ENCODE results near the gene RNF20. TPM values are rescaled to one million over a fixed set of nuclear protein-coding genes. Genes with fewer than 3 reads are reported as not detected.

Gene RNF20
- total and polyA plus RNA-seq, 7 donors = 19.4 to 56.9 (median 41.1) TPM

GRCh38 chr9:101593345-101593744 lies 59.7 kb downstream of the RNF20 start:
- WGBS, 3 donors = 68 to 74% (median 69%) methylated on average over 2 of the region's 2 CpGs
- no peak for TF ChIP-seq CTCF (IDR thresholded peaks at IDR 0.05)
- no peak overlapping the region for H3K4me3 ChIP-seq
- no peaks in the 10 kb centered on the region for H3K4me1 ChIP-seq
- no peak for DNase-seq
- H3K27me3 ChIP-seq (ENCODE audit: insufficient read depth in 3 of 3, low read length in 2 of 3) = no peaks in the 10 kb centered on the region
- H3K9me3 ChIP-seq = no peaks in the 10 kb centered on the region
- intact Hi-C loops (cut with DNase I) = no loop called here
- ATAC-seq = no peak
- H3K36me3 ChIP-seq (ENCODE audit: insufficient read depth in 1 of 2, low read depth in 1 of 2) = no peaks in the 10 kb centered on the region
- no peak overlapping the region for H3K27ac ChIP-seq

DNA sequence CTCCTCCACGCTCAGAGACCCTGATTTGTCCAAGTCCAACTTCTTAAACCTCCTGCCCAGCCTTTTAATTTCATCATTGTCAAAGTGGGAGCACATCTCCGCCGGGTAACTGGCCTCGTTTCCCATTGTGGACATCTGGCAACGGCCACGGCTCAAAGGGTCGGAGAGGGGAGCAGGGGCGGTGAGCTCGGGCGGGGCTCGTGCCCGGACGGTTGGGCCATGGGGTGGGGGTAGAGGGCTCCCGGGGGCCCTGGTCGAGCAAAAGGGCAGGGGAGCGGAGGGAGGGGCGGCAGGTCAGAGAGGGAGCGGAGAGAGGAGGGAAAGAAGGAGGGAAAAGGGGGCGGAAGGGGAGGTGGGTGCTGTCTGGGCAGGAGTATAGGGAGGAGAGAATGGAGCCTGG lies 61.1 kb downstream of the RNF20 start, which contains the start of gene PPP3R2:
TSS of gene PPP3R2 (minus strand) at position 174 of the 400 bp plus-strand sequence. CDS start at position 126, 48 bp downstream.
- Histone ChIP-seq H3K4me1 (no peaks in the 10 kb centered on the region), H3K4me3 (no peak within 1 kb of the TSS), H3K9me3 (no peaks in the 10 kb centered on the region), H3K27ac (no peak within 1 kb of the TSS), H3K27me3 (ENCODE audit: insufficient read depth in 3 of 3, low read length in 2 of 3) (peaks cover 0 to 3% (median 0%) of the 10 kb centered on the region in 3 donors), H3K36me3 (ENCODE audit: insufficient read depth in 1 of 2, low read depth in 1 of 2) (no peaks in the 10 kb centered on the region)
- DNase-seq (no peak), ATAC-seq (no peak)
- TF ChIP-seq CTCF (IDR thresholded peaks at IDR 0.05) = no peak
- 88 to 92% (median 91%) methylated on average over 19 of the region's 19 CpGs for WGBS, 3 donors
- intact Hi-C loops (cut with DNase I) = no loop called here

DNA sequence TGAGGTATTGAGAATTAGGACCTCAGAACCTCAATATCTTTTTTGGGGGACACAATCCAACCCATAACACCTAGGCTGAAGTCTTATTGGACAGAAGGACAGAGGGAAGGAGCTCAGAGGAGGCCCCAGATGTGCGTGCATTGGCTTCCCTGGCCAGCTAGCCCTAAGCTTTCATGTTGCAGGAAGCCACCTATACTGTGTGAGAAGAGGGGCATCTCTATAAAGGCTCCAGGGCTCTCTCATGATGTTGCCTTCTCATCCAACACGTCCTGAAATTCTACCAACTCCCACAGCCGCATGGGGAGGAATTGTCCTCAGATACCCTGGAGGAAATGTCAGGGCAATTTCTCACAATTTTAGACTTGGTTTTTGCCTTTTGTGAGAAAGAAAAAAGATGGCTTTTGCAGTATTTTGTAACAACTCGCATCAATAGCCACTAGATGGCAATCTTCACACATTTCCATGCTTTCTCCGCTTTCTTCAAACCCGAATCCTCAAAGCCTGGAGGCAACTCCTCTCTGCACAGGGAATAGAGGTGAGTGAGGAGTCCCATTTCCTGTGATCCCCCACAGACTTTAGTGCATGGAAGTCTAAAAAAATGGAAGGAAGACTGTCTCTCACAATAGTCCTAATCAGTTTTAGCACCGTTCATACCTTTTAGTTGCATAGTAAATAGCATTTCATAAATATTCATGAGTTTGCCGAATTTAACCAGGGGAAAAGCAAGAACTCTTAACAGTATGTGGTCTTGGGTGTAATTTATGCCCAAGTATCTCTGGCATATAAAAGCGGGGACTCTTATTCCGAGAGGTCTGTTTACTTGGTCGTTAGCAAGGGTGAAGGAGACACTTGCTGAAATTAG lies 68.5 kb downstream of the RNF20 start:
- Histone ChIP-seq H3K4me1 (no peaks in the 10 kb centered on the region), H3K27ac (no peak overlapping the region), H3K36me3 (ENCODE audit: insufficient read depth in 1 of 2, low read depth in 1 of 2) (no peaks in the 10 kb centered on the region), H3K4me3 (no peak overlapping the region), H3K27me3 (ENCODE audit: insufficient read depth in 3 of 3, low read length in 2 of 3) (peaks cover 0 to 3% (median 0%) of the 10 kb centered on the region in 3 donors), H3K9me3 (no peaks in the 10 kb centered on the region)
- intact Hi-C loops (cut with DNase I) = loop anchor here in 1 of 2 donors (2.0 kb wide), 1 partner anchor 125 kb away; no protein-coding TSS in a partner anchor
- WGBS, 3 donors = 15 to 20% (median 20%) methylated on average over 11 of the region's 11 CpGs
- ATAC-seq = peak in 2 of 4 donors; percentile 46 to 67
- no peak for DNase-seq
- TF ChIP-seq CTCF (IDR thresholded peaks at IDR 0.05) = peak; percentile 57

DNA sequence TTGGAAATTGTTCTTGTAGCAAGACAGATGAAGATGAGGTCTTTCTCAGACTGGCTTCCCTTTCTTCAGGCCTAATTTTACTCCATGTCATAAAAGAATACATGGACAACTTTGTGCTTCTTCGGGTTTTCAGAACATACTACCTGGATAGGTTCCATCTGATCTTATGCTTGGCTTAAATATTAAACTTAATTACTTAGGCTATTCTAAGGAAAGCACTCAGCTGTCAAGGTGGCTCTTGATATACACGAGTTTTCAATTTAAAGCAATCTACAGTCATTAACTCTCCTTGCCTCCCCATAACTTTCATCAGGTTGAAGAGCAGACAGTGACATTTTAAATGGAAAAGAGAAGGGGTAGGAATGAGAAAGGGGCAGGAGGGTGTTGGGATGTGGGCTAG lies 70.6 kb downstream of the RNF20 start:
- Histone ChIP-seq H3K27ac (no peak overlapping the region), H3K9me3 (no peaks in the 10 kb centered on the region), H3K27me3 (ENCODE audit: insufficient read depth in 3 of 3, low read length in 2 of 3) (peaks cover 0 to 3% (median 0%) of the 10 kb centered on the region in 3 donors), H3K4me1 (no peaks in the 10 kb centered on the region), H3K4me3 (no peak overlapping the region), H3K36me3 (ENCODE audit: insufficient read depth in 1 of 2, low read depth in 1 of 2) (no peaks in the 10 kb centered on the region)
- TF ChIP-seq CTCF (IDR thresholded peaks at IDR 0.05) = no peak
- no peak for DNase-seq
- WGBS, 3 donors = 67 to 83% (median 73%) methylated on average over 2 of the region's 2 CpGs
- intact Hi-C loops (cut with DNase I) = no loop called here
- no peak for ATAC-seq
